ENCODE measurements around the gene TXNDC17. TPM values are rescaled to one million over a fixed set of nuclear protein-coding genes. Genes with fewer than 3 reads are reported as not detected.
"Not testable (repeated sequence)": the region's sequence is repeated elsewhere in the genome, so short reads cannot be mapped to it uniquely, and the experiment has no call there.

Gene TXNDC17
- total and polyA plus RNA-seq, 2 of the 8 experiments (the other 6 are each of a cell fraction or from before 2014, with no cell fraction given), result 182 to 410 TPM

DNA sequence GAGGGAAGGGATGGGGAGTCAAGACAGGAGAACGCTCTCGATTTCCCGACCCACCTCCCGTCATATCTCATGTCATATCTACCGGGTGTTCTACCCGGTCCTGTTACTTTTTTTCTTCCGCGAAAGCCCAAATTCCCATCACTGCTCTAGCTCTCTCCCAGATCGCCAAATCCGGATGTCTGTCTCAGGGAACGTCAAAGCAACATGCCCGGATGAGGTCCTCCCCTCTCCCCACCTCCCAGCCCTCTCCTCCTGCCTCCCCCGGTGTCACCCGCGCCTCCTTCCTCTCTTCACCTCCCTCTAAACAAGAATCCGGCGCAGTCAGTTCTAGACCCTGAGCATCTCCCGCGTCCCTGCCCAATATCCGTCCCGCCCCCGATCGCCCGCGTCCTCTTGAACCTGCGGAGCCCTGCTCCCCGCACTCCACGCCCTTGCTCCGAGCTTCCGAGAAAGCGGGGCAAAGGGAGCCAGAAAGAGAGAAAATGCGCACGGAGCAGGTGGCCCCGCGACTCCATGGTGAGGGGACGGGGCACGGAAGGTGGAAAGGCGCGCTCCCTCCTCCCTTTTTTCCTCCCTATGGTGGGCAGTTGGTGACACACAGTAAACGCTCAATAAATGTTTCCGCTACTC is 15.0 kb downstream of the TXNDC17 start:
- H4K91ac ChIP-seq (replicated peaks; ENCODE audit: insufficient read length, low read length); H3K56ac ChIP-seq (replicated peaks; ENCODE audit: insufficient read length, low read depth, low read length); POLR2A ChIA-PET (ENCODE audit: partially characterized antibody); DNase-seq (ENCODE audit: low read depth in 1 of 2, low spot score in 2 of 2); CTCF ChIA-PET (ENCODE audit: partially characterized antibody); H3K4ac ChIP-seq (replicated peaks; ENCODE audit: insufficient read length, low read depth, low read length); H2AFZ ChIP-seq (ENCODE audit: low read length); H2BK15ac ChIP-seq (ENCODE audit: low read length); H3K14ac ChIP-seq (ENCODE audit: insufficient read length); H4K8ac ChIP-seq (ENCODE audit: extremely low read depth, insufficient read depth, low read length); H2AK5ac ChIP-seq (ENCODE audit: low read depth, low read length); H3K36me3 ChIP-seq (ENCODE audit: control insufficient read depth in 2 of 4, insufficient read depth in 4 of 4, low read length in 3 of 4); H4K5ac ChIP-seq (ENCODE audit: insufficient read length, low read depth, low read length); H2BK12ac ChIP-seq (ENCODE audit: low read depth, low read length); H4K20me1 ChIP-seq (replicated peaks in 1 of 2; ENCODE audit: control insufficient read depth in 1 of 2, insufficient read depth in 2 of 2, low read length in 2 of 2); H3K9me3 ChIP-seq (ENCODE audit: insufficient read depth in 2 of 2, low read depth in 1 of 2, low read length in 1 of 2); H2BK20ac ChIP-seq (ENCODE audit: low read length); H3K79me2 ChIP-seq (ENCODE audit: control insufficient read depth in 1 of 2, insufficient read depth in 2 of 2, low read length in 2 of 2); H3K79me1 ChIP-seq (ENCODE audit: low read depth, low read length); H3K23ac ChIP-seq (ENCODE audit: insufficient read length); H3K18ac ChIP-seq (ENCODE audit: extremely low read depth, low read length); H3K27ac ChIP-seq (ENCODE audit: low read depth, low read length); H2BK5ac ChIP-seq (ENCODE audit: low read depth, low read length); H3K9ac ChIP-seq (replicated peaks in 1 of 4; ENCODE audit: extremely low read depth in 1 of 4, low read depth in 3 of 4, low read length in 3 of 4); H2BK120ac ChIP-seq (replicated peaks; ENCODE audit: low read depth, low read length): not testable (repeated sequence)
- FAIRE-seq, result peak; percentile 87
- peak overlapping the region; percentile 83 to 93 for H3K4me2 ChIP-seq (ENCODE audit: insufficient read depth in 1 of 2, low read depth in 2 of 2, low read length in 2 of 2)
- H3K23me2 ChIP-seq (ENCODE audit: low read depth, low read length), result peaks cover 19% of the 10 kb centered on the region
- peaks cover 3 to 26% (median 16%) of the 10 kb centered on the region in 4 experiments for H3K4me1 ChIP-seq (replicated peaks in 1 of 4; ENCODE audit: control insufficient read depth in 3 of 4, insufficient read depth in 4 of 4, low read length in 3 of 4)
- WGBS, 2 experiments (ENCODE audit: extremely low coverage in 1 of 2, insufficient coverage in 1 of 2, insufficient read length in 1 of 2, insufficient replicate concordance in 2 of 2, low coverage in 1 of 2, low lambda C conversion rate in 2 of 2, missing lambda C conversion rate in 1 of 2), result 2% methylated on average over 7 of the region's 41 CpGs; no CpG with 5 or more reads in 1 of the 2 experiments
- TF ChIP-seq EZH2 (IDR thresholded peaks at IDR 0.05; ENCODE audit: low read depth, low read length, severe bottlenecking), result peak; percentile 2
- peak; percentile 21 for TF ChIP-seq SUZ12 (IDR thresholded peaks at IDR 0.05; ENCODE audit: low read length)
- peaks cover 4 to 45% (median 31%) of the 10 kb centered on the region in 4 experiments for H3K27me3 ChIP-seq (replicated peaks in 1 of 4; ENCODE audit: control insufficient read depth in 3 of 4, extremely low read depth in 1 of 4, insufficient read depth in 3 of 4, low read length in 3 of 4)
- peak overlapping the region; percentile 19 to 59 (median 36); a peak in 5 of 8 replicates for H3K4me3 ChIP-seq (ENCODE audit: extremely low read depth in 1 of 4, insufficient read depth in 2 of 4, low read depth in 3 of 4, low read length in 4 of 4)
